CD4-positive, alpha-beta T cell treated with Interleukin-21 for 1 hour (primary cell): ENCODE measurements around the gene SLIT1.
"Not testable (repeated sequence)": the region's sequence is repeated elsewhere in the genome, so short reads cannot be mapped to it uniquely, and the experiment has no call there.

Source experiments
- DNase-seq: peaks from one replicate; pipeline ENCODE4 v3.0.0-alpha.2; 2020

The SLIT1 gene

GRCh38 chr10:97038688-97039087 is 147.1 kb downstream of the SLIT1 start:
- no peak for DNase-seq

DNA sequence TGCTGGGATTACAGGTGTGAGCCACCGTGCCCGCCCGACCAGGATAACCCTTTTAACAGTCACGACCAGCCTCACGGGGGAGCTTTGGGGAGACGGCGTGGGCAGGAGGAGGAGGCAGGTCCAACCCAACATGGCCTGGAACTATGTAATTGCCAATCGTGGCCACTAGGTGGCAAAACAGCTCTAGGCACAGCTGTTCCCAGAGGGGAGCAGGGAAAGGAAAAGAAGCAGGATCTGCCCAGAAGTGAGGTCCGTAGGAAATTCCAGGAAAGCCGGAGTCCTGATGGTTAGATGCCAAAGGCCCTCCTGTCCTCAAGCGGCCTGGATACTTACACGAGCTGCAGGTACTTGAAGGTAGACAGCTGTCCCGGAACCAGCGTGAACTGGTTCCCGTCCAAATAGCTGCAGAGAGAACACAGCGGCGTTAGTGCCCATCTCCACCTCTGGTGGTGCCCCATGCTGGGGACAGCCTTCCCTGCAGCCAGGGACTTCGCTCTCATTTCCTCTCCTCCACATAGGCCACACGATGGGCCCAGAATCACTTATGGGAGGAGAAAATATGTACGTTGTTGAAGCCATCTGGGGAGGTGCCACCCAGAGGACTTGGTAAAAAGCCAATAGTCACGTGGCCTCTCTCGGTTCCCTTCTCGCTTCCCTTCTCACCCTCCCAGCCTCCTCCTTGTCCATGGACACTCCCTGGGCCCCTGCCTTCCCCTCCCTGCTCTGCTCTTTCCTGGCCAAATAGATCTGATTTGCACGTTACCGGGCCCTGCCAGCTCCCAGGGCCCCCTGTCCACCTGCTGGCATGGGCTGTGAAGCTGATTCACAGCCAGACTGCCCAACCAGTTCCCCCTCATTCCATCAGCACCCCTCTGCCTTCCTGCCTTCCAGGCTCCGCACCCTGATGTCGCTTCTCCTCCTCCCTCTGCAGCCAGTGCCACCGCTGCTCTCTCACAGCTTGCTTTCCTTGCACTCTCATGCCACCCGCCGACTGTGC is 148.1 kb downstream of the SLIT1 start:
- peak; percentile 66 for DNase-seq

GRCh38 chr10:97034958-97035769 is 150.6 kb downstream of the SLIT1 start:
- DNase-seq: no peak

DNA sequence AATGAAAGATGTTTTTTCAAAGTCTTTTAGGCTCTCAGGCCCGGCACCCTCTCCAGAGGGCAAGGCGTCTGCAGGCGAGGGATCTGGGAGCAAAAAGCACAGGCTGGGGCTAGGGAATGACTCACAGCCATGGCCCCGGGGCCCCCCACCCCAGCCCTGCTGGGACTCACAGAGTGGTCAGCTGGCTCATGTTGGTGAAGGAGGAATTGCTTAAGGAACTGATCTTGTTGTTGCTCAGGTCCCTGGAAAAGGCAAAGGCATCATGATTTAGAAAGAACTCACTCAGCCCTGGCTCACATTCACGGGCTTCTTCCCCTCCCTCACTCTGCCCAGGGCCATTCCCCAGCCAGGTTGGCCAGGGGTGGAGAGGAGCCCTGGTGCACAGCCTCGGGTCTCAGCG is 151.5 kb downstream of the SLIT1 start:
- DNase-seq: no peak

- DNase-seq: not testable (repeated sequence)
Observed at GRCh38 chr10:97033841-97034240, 151.9 kb downstream of the SLIT1 start.

- no peak for DNase-seq
Observed at GRCh38 chr10:97032624-97033023, 153.1 kb downstream of the SLIT1 start.

DNA sequence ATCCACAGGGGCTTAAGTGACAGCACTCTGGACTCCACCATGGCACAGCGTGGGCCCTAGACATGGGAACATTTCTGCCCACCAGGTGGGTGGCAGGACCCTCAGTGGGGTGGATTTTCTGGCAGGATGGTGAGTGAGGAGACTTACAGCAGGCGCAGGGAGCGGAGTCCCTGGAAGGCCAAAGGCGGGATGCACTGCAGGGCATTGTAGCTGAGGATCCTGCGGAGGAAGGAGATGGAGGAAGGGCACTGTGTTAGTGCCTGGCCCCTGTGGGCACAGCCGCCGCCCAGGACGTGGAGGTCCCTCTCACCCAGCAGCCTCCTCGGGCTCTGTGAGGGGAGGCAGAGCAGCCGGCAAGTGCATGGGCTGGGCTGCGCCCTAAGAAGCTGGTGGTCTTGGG is 154.3 kb downstream of the SLIT1 start:
- no peak for DNase-seq

DNA sequence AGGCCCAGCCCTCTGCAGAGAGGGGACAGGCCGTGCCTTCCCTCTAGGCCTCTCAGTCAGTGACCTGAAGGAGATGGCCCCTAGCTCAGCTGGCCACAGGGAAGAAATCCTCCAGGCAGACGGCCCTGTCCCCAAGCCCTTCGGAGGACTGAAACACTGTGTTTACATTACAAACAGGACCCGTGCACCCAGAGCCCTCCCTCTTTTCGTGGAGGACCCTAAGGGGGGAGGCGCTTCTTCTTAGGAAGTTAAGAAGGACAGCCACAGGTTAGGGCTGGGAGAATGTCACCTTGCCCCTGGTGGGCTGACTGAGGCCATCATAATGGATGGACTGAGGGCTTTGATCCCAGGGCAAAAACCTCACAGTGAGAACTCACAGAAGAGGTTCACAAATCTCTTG is 154.9 kb downstream of the SLIT1 start:
- no peak for DNase-seq

GRCh38 chr10:97029271-97029670 is 156.5 kb downstream of the SLIT1 start:
- DNase-seq: no peak

- no peak for DNase-seq
Observed at GRCh38 chr10:97028832-97029178, 157.0 kb downstream of the SLIT1 start.

- no peak for DNase-seq
Observed at GRCh38 chr10:97028126-97028831, 157.5 kb downstream of the SLIT1 start.

GRCh38 chr10:97025613-97026242 is 160.0 kb downstream of the SLIT1 start:
- peak; percentile 54 for DNase-seq

DNA sequence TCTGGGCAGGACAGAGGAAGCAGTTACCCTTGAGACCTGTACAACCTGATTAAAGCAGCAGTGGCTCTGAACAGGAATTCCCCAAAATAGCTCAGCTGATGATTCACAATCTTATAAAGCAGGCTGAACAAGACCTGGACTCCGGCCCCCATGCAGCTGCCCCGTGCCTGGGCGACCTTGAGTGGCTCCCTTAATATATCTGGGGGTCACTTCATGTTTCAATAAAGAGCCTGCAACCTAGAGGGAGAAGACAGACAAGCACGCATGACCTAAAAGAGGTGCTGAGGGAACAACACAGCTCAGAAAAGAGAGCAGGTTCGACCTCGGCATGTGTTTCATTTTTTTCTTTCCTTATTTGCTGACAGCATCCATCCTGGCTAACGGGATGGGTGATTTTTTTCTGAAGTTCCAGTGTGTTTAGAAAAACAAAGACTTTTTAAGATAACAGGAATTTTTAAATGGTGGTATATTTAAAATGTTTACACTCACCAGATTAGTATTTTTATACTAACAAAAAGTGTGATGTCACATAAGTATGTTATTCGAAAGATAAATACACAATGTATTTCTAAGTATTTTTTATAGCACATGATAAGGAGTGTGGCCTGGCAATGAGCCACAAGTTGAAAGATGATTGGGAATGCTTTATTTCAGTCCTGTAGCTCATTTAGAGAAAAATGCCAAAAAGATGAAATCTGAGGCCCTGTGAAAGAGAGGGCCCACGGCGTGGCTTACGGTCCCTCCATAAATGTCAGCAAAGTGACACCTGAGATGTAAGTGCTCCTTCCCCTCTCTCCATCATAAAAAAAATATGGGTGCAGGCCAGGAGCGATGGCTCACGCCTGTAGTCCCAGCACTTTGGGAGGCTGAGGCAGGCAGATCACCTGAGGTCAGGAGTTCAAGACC is 161.3 kb downstream of the SLIT1 start:
- no peak for DNase-seq

DNA sequence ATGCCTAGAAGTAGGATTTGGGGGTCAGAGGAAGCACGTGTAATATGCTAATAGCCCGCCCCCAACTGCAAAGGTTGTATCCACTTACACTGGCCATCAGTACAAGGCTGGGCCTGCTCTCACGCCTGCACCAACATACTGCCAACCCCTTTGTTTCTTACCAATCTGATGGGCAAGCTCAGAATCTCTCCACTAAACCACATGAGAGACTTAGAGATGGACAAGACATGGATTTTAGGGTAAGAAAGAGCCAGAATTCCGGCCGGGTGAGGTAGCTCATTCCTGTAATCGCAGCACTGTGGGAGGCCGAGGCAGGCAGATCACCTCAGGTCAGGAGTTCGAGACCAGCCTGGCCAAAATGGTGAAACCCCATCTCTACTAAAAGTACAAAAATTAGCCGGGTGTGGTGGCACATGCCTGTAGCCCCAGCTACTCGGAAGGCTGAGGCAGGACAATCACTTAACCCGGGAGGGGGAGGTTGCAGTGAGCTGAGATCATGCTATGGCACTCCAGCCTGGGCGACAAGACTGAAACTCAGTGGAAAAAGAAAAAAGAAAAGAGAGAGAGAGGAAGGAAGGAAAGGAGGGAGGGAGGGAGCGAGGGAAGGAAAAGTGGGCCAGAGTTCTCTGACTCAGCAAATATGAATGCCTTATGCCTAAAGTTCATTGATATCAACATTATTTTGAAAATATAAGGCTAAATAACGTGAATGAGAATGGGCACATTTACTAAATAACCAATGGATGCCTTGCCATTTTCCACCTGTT is 162.2 kb downstream of the SLIT1 start:
- no peak for DNase-seq

- DNase-seq: no peak
Observed at GRCh38 chr10:97022616-97023015, 163.1 kb downstream of the SLIT1 start.

- no peak for DNase-seq
Observed at GRCh38 chr10:97020452-97021400, 165.0 kb downstream of the SLIT1 start.

DNA sequence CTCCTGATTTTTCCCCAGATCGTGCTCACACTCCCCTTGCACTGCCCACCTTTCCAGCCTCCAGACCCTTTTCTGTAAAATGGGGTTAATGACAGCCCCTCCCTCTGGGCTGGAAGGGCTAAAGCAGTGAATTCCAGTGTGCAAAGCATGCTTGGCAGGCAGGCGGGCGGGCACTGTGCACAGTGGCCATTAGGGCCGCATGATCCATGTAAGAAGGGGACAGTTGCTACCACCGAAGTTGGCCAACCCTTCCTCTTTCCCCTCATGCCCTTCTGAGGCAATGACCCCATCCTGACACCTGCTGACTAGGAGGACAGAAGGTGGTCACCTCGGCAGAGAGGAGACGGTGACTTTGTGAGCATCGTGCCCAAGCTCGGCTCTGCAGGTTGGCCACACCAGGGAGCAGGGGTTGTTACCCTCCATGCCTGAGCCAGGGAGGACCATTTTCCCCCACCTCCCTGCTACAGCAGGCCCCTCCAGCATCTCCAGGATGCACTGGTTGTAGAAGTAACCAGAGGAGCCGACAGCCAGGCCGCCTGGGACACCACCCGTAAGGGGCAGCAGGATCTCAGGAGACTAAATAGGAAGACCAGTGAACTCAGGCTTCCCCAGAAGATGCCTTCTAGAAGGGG is 166.4 kb downstream of the SLIT1 start:
- no peak for DNase-seq

GRCh38 chr10:97018251-97019212 is 167.2 kb downstream of the SLIT1 start:
- DNase-seq: no peak
